H54 (cell line): ENCODE results near the gene ONECUT2.

Experiments used
- DNase-seq: peaks from one replicate; pipeline ENCODE4 v3.0.0; 2011; ENCODE audit warnings: low spot score, mixed read lengths; ENCODE audit not compliant: insufficient read length
- FAIRE-seq: peaks from 3 replicates; lab custom pipeline; 2011; peaks lifted over from hg19 to GRCh38; lab: Jason Lieb, UNC
- POLR2A ChIP-seq: IDR thresholded peaks from 2 replicates; pipeline ENCODE4 v1.6.1; 2011; ENCODE audit warnings: low read depth, mild to moderate bottlenecking, low read length

The ONECUT2 gene

GRCh38 chr18:57427429-57428201 lies 7.6 kb upstream of the ONECUT2 start:
- TF ChIP-seq POLR2A: no peak
- DNase-seq: no peak
- no peak for FAIRE-seq

- DNase-seq (no peak), FAIRE-seq (no peak)
- TF ChIP-seq POLR2A: no peak
Observed at GRCh38 chr18:57428221-57429150, 6.7 kb upstream of the ONECUT2 start.

DNA sequence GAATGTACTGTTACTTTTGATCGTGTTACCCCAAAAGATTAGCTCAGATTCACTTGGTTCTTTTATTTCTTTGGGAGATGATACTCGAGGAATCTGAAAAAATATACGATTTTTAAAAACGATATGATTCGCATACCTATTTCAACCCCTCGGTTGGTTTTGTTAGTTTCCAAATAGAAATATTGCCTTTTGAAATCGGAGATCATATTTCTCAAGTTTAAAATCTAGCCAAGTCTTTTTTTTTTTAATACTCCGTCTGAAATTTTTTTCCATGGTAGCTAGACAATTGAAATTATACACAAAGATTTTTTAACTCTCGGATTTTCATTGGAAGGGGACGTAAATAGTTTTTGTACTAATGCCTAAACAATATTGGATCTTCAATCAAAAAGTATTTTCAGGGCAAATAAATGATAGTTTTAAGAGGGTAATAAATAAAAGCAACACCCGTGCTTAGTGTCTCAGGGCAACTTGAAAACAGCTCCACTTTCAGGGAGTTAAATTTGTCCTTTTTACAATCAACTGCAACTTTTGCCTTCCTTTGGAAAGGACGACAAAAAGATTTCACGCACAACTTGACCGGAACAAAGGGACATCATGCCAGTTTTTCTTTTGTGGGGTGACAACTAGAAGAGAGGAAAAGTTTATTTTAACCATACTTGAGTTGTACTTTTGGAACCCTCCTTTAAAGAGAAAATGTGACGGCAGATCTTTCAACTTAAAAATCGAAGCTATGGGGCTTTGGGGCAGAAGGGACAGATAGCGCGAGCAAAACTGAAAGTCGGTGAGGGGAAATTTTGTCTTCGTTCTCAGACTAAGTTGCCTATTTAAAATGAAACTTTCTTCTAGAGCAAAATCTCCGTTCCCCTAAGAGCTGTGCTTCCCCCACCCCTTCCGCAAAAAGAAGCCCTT lies 5.8 kb upstream of the ONECUT2 start:
- DNase-seq: no peak
- no peak for TF ChIP-seq POLR2A
- no peak for FAIRE-seq

DNA sequence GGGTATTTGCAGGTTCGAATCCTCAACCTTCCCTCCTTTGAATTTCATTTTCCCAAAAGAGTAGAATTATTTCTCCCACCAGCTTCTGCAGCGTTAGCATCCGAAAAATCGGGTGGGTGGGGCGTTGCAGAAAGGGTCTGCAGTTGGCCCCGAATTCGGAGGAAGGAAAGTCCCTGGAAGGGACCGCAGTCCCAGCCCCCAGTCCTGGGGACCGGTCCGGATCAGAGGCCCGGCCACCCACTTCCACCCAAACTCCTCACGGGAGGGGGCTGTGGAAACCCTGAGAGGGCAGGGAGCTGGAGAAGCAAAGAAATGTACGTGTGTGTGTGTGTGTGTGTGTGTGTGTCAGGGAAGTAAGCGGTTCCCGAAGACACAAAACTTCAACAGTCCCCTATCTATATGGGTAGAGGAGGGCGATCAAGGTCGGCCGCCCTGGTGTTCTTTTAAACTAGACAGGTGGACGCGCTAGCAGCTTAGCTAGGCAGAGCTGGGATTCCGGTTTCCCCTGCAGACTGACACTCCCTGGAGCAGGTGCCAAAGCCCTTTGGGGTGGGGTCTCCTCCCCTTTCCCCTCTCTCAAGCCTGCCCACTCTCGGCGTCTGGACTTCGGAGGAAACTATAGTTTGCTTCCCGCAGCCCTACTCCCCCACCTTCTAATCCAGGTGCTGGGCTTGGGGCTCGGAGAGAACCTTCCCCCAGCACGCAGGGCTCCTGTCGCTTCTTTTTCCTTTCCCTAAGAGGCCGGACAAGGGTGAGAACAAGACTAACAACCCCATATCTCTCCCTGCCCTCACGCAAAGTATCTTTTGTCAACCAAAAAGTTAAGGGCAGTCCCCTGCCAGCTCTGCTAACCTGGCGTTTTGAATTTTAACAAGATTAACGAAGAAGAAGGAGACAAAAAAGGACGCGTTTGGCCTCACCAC lies 4.8 kb upstream of the ONECUT2 start:
- TF ChIP-seq POLR2A: no peak
- DNase-seq (no peak), FAIRE-seq (no peak)

- DNase-seq: no peak
- FAIRE-seq: no peak
- TF ChIP-seq POLR2A: no peak
Observed at GRCh38 chr18:57431002-57431382, 4.2 kb upstream of the ONECUT2 start.

DNA sequence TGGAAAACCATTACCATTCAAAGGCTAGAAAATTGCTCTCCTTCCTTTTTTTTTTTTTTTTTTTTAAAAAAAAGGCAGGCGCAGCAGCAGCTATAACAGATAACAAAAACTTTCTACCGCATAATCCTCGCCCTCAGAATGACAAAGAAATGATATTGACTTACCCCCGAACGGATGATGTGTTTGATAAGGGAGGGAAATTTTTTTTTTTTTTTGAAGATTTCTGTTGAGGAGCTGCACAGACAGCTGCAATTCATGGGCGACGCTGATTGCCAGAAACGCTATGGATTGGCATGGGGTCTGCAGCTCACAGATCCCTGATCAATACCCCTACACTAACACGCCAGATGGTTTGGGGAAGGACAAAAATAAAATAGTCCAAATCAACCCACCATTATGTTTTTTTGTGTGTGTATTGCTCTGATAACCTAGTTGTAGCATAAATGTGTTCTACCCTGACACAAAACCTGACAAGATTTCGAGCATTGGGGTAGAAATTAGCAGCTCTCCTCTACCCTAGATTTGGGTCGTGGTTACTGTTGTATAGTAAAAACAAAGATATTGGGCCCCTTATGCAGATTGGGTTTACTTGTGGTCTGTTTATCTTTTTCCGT lies 3.6 kb upstream of the ONECUT2 start:
- FAIRE-seq (no peak), DNase-seq (no peak)
- TF ChIP-seq POLR2A: no peak

DNA sequence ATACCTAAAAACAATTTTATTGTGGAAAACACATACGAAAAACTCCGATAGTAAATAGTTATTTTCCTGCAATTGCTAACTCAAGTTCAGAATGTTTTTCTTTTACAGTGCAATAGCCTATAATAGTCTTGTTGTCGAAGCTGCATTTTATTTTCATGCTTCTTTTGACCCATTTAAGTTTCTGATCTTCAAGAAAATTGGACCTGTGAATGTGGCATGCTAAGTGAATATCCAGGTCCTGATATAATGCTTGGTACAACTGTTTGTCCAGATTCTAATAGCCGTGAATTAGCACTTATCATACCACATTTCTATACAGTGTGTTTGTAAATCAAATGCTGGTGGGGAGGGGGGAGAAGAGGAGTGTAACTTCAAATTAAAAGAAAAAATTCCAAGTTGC lies 3.0 kb upstream of the ONECUT2 start:
- FAIRE-seq (no peak), DNase-seq (no peak)
- TF ChIP-seq POLR2A: no peak

GRCh38 chr18:57432751-57433400 lies 2.3 kb upstream of the ONECUT2 start:
- FAIRE-seq (no peak), DNase-seq (no peak)
- no peak for TF ChIP-seq POLR2A

DNA sequence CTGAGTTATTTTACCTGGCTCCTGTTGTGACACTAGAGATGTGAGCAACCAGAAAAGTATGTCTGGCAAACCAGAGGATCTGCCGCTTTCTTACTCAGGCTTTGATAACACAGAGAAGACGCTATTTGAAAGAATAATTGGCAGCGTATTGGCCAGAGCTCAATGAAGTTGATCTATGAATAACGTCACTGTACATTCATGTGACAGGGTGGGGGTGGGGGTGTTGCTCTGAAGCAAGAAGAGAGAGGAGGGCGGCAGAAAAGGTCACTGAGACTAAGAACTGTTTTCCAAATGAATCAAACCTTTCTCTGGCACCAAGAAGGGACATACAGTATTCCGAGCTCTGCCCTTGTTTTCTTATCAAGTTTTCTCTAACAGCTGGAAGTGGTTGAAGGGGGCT lies 1.7 kb upstream of the ONECUT2 start:
- DNase-seq: no peak
- no peak for TF ChIP-seq POLR2A
- no peak for FAIRE-seq

GRCh38 chr18:57433934-57434535 lies 1.1 kb upstream of the ONECUT2 start:
- DNase-seq: no peak
- TF ChIP-seq POLR2A: no peak
- no peak for FAIRE-seq

GRCh38 chr18:57435846-57436190 lies 644 bp downstream of the ONECUT2 start:
- no peak for TF ChIP-seq POLR2A
- FAIRE-seq: no peak
- no peak for DNase-seq

- no peak for FAIRE-seq
- DNase-seq: no peak
- no peak for TF ChIP-seq POLR2A
Observed at GRCh38 chr18:57436191-57436964, 1.2 kb downstream of the ONECUT2 start.
